SK-N-MC (cell line): ENCODE measurements around the gene NEUROD2.

Experiments
- EZH2 ChIP-seq: fragments of 200-600 bp; sonication (generic); IDR thresholded peaks from one replicate; pipeline ENCODE4 v1.6.1; 2017; ENCODE audit warnings: antibody characterized with exemption
- POLR2AphosphoS5 ChIP-seq: IDR thresholded peaks from 2 replicates; pipeline ENCODE4 v1.6.1; 2012; ENCODE audit warnings: mild to moderate bottlenecking, low read depth, low read length, borderline replicate concordance

DNA sequence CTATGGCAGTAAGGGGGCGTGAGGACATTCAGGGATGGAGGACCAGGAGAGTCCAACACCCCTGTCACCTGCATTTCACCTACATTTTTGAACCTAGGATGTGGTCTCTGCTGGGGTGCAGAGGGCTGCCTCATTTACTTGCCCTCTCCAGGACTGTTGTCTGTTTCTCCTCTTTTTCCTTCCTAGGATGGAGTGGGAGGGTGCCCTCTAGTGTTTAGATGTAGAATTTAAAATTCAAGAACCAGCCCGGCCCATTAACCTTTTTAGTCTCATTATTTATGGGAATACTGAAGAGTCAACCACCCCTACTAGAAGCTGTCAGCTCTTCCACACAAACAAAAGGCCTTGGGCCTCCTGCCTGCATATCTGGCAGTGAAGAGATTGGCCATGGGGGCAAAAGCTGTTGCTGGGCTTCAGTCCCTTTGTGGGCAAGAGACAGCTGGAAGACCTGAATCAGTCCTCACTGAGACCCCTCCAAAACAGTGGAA lies 26.7 kb upstream of the NEUROD2 start:
- TF ChIP-seq POLR2AphosphoS5: no peak
- no peak for TF ChIP-seq EZH2
